B cell (primary cell): ENCODE data around the gene COPZ1.

ENCODE experiments used
- CTCF ChIP-seq: fragments of 200-600 bp; IDR thresholded peaks from one replicate; pipeline ENCODE4 v1.8.0; 2022; ENCODE audit warnings: antibody characterized with exemption, mild to moderate bottlenecking
- EZH2 ChIP-seq: IDR thresholded peaks from 2 replicates; pipeline ENCODE4 v1.6.1; 2012; ENCODE audit warnings: borderline replicate concordance, low read depth, mild to moderate bottlenecking, moderate library complexity, low read length; ENCODE audit not compliant: insufficient read depth, poor library complexity, severe bottlenecking

DNA sequence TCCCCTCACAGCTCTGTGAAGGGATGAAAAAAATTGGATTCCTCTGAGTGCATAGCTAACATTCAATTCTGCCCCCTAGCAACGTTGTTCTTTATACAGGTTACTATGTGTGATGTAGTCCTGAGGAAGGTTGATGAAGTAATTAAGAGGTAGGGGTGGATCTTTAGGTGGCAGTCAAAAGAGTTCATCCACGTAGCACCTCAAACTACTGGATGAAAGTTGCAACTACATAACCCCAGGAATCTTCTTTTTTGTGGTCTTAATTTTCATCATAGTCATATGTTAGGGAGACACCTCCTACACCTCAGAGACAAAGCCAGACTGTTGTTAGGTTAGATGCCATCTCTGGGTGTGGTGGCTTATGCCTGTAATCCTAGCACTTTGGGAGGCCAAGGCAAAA, 13.9 kb upstream of the COPZ1 start:
- TF ChIP-seq CTCF (no peak), EZH2 (no peak)
